ENCODE results near the gene TPRKB. TPM values are rescaled to one million over a fixed set of nuclear protein-coding genes. Genes with fewer than 3 reads are reported as not detected.
"Not testable (repeated sequence)": the region's sequence is repeated elsewhere in the genome, so short reads cannot be mapped to it uniquely, and the experiment has no call there.

Gene TPRKB
- total RNA-seq, 4 donors from 2014 or later: 17.2 to 32.2 (median 25.4) TPM

DNA sequence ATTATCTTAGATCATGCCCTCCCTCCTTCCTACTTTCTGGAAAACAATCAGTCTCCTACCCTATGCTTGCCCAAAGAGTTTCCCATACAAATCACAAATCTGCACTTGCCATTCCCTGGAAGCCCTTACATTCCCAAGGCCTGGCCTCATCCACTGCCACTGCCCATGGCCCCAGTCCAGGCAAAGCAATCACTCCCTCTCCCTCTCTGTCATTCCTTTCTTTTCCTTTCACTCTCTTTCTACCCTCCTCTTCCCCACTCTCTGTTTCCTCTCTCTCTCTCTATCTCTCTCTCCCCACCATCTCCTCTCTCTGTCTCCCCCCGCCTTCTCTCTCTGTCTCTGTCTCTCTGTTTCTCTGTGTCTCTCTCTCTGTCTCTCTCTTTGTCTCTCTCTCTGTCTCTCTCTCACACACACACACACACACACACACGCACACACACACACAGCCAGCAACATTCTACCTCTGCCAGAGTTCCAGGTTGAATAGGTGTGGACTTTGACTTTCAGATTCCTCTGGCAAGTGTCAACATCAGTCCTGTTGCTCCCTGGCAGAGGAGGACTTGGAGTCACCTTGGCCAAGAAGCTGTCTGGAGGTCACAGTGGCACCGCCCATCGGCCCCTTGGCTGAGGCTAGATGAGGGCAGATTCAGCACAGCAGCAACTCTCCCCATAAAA lies 51.2 kb downstream of the TPRKB start:
- intact Hi-C loops (cut with DNase I; ENCODE audit: low total_unique reads): no loop called here
- TF ChIP-seq, protein P1, sequence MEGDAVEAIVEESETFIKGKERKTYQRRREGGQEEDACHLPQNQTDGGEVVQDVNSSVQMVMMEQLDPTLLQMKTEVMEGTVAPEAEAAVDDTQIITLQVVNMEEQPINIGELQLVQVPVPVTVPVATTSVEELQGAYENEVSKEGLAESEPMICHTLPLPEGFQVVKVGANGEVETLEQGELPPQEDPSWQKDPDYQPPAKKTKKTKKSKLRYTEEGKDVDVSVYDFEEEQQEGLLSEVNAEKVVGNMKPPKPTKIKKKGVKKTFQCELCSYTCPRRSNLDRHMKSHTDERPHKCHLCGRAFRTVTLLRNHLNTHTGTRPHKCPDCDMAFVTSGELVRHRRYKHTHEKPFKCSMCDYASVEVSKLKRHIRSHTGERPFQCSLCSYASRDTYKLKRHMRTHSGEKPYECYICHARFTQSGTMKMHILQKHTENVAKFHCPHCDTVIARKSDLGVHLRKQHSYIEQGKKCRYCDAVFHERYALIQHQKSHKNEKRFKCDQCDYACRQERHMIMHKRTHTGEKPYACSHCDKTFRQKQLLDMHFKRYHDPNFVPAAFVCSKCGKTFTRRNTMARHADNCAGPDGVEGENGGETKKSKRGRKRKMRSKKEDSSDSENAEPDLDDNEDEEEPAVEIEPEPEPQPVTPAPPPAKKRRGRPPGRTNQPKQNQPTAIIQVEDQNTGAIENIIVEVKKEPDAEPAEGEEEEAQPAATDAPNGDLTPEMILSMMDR (IDR thresholded peaks at IDR 0.05): peak in 1 of 3 donors; percentile 66
- TF ChIP-seq POLR2A (IDR thresholded peaks at IDR 0.05): no peak
- DNase-seq (ENCODE audit: low spot score in 2 of 2): no peak
- WGBS, 2 donors: 84 to 89% methylated on average over 4 of the region's 4 CpGs
- no peak overlapping the region for H3K4me3 ChIP-seq (ENCODE audit: low read depth, poor library complexity, severe bottlenecking)

DNA sequence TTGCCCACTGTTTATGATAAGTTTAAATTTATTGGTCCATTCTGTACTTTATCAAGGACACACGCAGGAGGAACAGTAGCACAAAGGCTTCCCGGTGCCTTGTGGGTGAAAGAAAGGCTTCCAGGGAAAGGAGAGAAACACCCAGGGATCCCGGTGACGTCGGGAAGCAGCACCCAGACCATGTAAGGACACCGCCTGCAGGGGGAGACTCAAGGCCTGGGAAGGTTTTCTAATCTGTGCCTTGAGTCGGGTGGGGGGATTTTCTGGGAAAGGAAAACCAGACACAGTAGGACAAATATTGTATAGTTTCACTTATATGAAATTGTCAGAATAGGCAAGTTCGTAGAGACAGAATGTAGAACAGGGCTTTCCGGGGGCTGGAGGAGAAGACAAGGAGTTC lies 52.2 kb downstream of the TPRKB start:
- intact Hi-C loops (cut with DNase I; ENCODE audit: low total_unique reads); DNase-seq (ENCODE audit: low spot score in 2 of 2): not testable (repeated sequence)
- 54 to 55% methylated on average over 9 of the region's 9 CpGs for WGBS, 2 donors

DNA sequence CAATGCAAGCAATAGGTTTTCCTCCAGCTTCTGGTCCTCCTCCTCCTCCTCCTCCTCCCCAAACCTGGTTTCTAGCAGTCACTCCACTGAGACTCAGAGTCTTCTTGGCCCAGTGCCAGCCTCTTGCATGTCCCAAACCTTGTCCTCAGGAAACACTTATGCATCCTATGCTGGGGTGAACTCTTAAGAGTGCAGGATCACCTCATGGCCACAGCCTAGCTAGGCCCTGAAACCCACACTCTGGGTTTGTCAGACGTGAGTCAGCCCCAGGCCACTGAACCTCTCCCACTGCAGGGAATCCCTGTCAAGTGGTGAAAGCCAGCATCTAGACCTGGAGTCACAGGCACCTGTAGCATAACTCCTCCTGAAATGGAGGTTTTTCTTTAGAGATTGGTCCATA lies 52.8 kb downstream of the TPRKB start:
- not testable (repeated sequence) for H3K4me3 ChIP-seq (ENCODE audit: low read depth, poor library complexity, severe bottlenecking)
- WGBS, 2 donors: 50% methylated on average over 1 of the region's 1 CpG; no CpG with 5 or more reads in 1 of the 2 donors

More for the DNA sequence above, 52.2 kb downstream of the TPRKB start:
- not testable (repeated sequence) for H3K4me3 ChIP-seq (ENCODE audit: low read depth, poor library complexity, severe bottlenecking)

GRCh38 chr2:73679951-73680571 lies 57.1 kb downstream of the TPRKB start:
- DNase-seq (ENCODE audit: low spot score in 2 of 2); intact Hi-C loops (cut with DNase I; ENCODE audit: low total_unique reads); H3K4me3 ChIP-seq (ENCODE audit: low read depth, poor library complexity, severe bottlenecking): not testable (repeated sequence)
- WGBS, 2 donors: 28 to 29% methylated on average over 5 of the region's 5 CpGs

More for the DNA sequence above, 52.8 kb downstream of the TPRKB start:
- DNase-seq (ENCODE audit: low spot score in 2 of 2); intact Hi-C loops (cut with DNase I; ENCODE audit: low total_unique reads): not testable (repeated sequence)

Other genes starting within 250 kb of the TPRKB start
- gene NAT8, start 94.9 kb downstream of the TPRKB start, total RNA-seq: not detected
- gene DUSP11, start 42.8 kb upstream of the TPRKB start, total RNA-seq: 10 to 100 TPM; 40.6 to 53.7 (median 41.9) TPM
- gene C2orf78, start 46.8 kb upstream of the TPRKB start, total RNA-seq: not detected
- gene STAMBP, start 91.6 kb upstream of the TPRKB start, total RNA-seq: 10 to 100 TPM; 30.5 to 49.1 (median 36.6) TPM
- 10 to 100 TPM in 2 of 4 donors, 1 to 10 TPM in 2; 4.9 to 75.4 (median 9.4) TPM for gene ACTG2, start 155.7 kb upstream of the TPRKB start, total RNA-seq
- 10 to 100 TPM; 34.4 to 73.2 (median 48.0) TPM for gene DGUOK, start 189.5 kb upstream of the TPRKB start, total RNA-seq
- 10 to 100 TPM; 52.8 to 54.8 (median 54.1) TPM for gene TET3, start 247.6 kb upstream of the TPRKB start, total RNA-seq

All from lower leg skin (tissue), 4 donors.